SU-DHL-6 (cell line): ENCODE results near the gene KIRREL2.

Source experiments
- EZH2phosphoT487 ChIP-seq: fragments of 200-600 bp; sonication (generic), shearing (Covaris generic); conservative IDR thresholded peaks from 2 replicates; pipeline ENCODE4 v1.6.1; 2018; ENCODE audit warnings: mild to moderate bottlenecking, antibody characterized with exemption, low read length, moderate library complexity, mixed read lengths
- TF ChIP-seq, protein P1 (sequence below): fragments of 200-600 bp; sonication (generic); IDR thresholded peaks from one replicate; pipeline ENCODE4 v1.5.1; 2017; ENCODE audit warnings: antibody characterized with exemption, mild to moderate bottlenecking, low read length, moderate library complexity; ENCODE audit not compliant: insufficient read depth, poor library complexity, severe bottlenecking

DNA sequence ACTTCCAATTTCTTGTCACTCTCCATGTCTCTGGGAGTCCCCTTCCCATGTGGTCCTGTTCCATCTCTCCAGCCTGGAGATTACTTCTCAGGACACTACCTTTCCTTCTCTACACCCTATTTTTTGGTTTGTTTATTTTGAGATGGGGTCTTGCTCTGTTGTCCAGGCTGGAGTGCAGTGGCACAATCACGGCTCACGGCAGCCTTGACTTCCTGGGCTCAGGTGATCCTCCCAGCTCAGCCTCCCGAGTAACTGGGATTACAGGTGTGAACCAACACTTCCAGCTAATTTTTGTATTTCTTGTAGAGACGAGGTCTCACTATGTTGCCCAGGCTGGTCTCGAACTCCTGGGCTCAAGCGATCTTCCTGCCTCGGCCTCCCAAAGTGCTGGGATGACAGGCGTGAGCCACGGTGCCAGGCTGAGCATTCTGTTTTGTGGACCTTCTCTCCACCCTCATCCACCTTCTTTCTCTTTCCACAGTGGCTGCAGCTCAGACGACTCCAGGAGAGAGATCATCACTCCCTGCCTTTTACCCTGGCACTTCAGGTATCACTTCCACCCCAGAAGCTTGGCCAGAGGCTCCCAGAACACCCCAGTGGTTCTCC is 46.3 kb downstream of the KIRREL2 start:
- TF ChIP-seq, protein P1, sequence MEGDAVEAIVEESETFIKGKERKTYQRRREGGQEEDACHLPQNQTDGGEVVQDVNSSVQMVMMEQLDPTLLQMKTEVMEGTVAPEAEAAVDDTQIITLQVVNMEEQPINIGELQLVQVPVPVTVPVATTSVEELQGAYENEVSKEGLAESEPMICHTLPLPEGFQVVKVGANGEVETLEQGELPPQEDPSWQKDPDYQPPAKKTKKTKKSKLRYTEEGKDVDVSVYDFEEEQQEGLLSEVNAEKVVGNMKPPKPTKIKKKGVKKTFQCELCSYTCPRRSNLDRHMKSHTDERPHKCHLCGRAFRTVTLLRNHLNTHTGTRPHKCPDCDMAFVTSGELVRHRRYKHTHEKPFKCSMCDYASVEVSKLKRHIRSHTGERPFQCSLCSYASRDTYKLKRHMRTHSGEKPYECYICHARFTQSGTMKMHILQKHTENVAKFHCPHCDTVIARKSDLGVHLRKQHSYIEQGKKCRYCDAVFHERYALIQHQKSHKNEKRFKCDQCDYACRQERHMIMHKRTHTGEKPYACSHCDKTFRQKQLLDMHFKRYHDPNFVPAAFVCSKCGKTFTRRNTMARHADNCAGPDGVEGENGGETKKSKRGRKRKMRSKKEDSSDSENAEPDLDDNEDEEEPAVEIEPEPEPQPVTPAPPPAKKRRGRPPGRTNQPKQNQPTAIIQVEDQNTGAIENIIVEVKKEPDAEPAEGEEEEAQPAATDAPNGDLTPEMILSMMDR = no peak
- TF ChIP-seq EZH2phosphoT487 = no peak
